Measurements from ENCODE around the gene KRTAP10-4.

The KRTAP10-4 gene

GRCh38 chr21:44568261-44568660 is 5.3 kb upstream of the KRTAP10-4 start:
- Histone ChIP-seq H3K36me3 (ENCODE audit: insufficient read depth, low read length) (no peaks in the 10 kb centered on the region), H2AFZ (ENCODE audit: low read depth, low read length) (no peak overlapping the region), H3K4me1 (ENCODE audit: insufficient read depth, low read length) (no peaks in the 10 kb centered on the region), H3K4me3 (ENCODE audit: low read depth in 1 of 2, low read length in 2 of 2) (no peak overlapping the region), H3K4me2 (ENCODE audit: insufficient read depth, low read length) (no peak overlapping the region), H3K27ac (ENCODE audit: low read length) (no peak overlapping the region), H3K79me2 (ENCODE audit: insufficient read depth, low read length) (no peaks in the 10 kb centered on the region), H3K27me3 (ENCODE audit: insufficient read depth, low read length, poor library complexity) (no peaks in the 10 kb centered on the region), H3K9ac (ENCODE audit: low read depth, low read length) (no peak overlapping the region), H3K9me3 (ENCODE audit: insufficient read depth, low read length, severe bottlenecking) (no peaks in the 10 kb centered on the region), H4K20me1 (ENCODE audit: insufficient read depth, low read length) (no peaks in the 10 kb centered on the region)
- no peak for DNase-seq
- no peak for ATAC-seq (ENCODE audit: insufficient read depth, low read depth)
- TF ChIP-seq, protein P1, sequence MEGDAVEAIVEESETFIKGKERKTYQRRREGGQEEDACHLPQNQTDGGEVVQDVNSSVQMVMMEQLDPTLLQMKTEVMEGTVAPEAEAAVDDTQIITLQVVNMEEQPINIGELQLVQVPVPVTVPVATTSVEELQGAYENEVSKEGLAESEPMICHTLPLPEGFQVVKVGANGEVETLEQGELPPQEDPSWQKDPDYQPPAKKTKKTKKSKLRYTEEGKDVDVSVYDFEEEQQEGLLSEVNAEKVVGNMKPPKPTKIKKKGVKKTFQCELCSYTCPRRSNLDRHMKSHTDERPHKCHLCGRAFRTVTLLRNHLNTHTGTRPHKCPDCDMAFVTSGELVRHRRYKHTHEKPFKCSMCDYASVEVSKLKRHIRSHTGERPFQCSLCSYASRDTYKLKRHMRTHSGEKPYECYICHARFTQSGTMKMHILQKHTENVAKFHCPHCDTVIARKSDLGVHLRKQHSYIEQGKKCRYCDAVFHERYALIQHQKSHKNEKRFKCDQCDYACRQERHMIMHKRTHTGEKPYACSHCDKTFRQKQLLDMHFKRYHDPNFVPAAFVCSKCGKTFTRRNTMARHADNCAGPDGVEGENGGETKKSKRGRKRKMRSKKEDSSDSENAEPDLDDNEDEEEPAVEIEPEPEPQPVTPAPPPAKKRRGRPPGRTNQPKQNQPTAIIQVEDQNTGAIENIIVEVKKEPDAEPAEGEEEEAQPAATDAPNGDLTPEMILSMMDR (IDR thresholded peaks at IDR 0.05; ENCODE audit: borderline replicate concordance, extremely low read depth, low read length, poor library complexity, severe bottlenecking) = no peak
- no peak for TF ChIP-seq EZH2 (IDR thresholded peaks at IDR 0.05; ENCODE audit: borderline replicate concordance, low read depth, low read length, severe bottlenecking)

GRCh38 chr21:44568667-44569556 is 4.6 kb upstream of the KRTAP10-4 start:
- Histone ChIP-seq H3K79me2 (ENCODE audit: insufficient read depth, low read length) (no peaks in the 10 kb centered on the region), H2AFZ (ENCODE audit: low read depth, low read length) (no peak overlapping the region), H3K27me3 (ENCODE audit: insufficient read depth, low read length, poor library complexity) (no peaks in the 10 kb centered on the region), H3K4me1 (ENCODE audit: insufficient read depth, low read length) (no peaks in the 10 kb centered on the region), H3K27ac (ENCODE audit: low read length) (no peak overlapping the region), H4K20me1 (ENCODE audit: insufficient read depth, low read length) (no peaks in the 10 kb centered on the region), H3K4me3 (ENCODE audit: low read depth in 1 of 2, low read length in 2 of 2) (no peak overlapping the region), H3K9ac (ENCODE audit: low read depth, low read length) (no peak overlapping the region), H3K9me3 (ENCODE audit: insufficient read depth, low read length, severe bottlenecking) (no peaks in the 10 kb centered on the region), H3K36me3 (ENCODE audit: insufficient read depth, low read length) (no peaks in the 10 kb centered on the region), H3K4me2 (ENCODE audit: insufficient read depth, low read length) (no peak overlapping the region)
- ATAC-seq (ENCODE audit: insufficient read depth, low read depth) = no peak
- DNase-seq = no peak
- TF ChIP-seq EZH2 (IDR thresholded peaks at IDR 0.05; ENCODE audit: borderline replicate concordance, low read depth, low read length, severe bottlenecking) = no peak
- TF ChIP-seq, protein P1 (IDR thresholded peaks at IDR 0.05; ENCODE audit: borderline replicate concordance, extremely low read depth, low read length, poor library complexity, severe bottlenecking) = no peak

DNA sequence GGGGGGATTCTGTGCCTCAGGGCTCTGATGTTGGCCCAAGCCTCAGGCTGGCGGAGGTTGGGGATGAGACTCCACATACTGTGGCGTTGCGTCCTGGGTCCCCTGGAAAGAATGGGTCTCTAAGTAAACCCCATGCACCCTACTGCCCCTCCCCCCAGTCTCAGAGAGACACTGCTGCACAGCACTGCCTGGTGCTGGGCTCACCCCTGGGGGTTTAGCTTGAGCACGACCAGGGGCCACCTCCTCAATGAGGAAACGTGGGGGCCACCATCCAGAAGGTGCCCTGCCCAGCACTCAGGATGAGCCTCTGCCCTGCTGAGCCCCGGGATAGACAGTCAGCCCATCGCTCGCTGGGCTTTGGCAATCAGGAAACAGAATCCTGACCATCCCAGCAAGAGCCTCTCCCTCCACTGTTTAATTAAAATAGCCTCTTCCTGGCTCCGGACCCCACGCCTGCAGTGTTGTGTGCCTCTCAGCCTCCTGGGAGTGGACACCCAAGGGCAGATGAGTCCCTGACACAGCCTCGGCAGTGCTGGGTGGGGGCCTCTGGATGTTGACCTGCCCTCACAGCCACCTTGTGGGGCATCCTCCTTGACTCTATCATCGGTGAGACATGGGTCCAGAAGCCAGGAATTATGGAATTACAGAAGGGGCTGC is 3.5 kb upstream of the KRTAP10-4 start:
- ATAC-seq (ENCODE audit: insufficient read depth, low read depth) (no peak), DNase-seq (no peak)
- H3K27me3 ChIP-seq (ENCODE audit: insufficient read depth, low read length, poor library complexity) = no peaks in the 10 kb centered on the region
- no peaks in the 10 kb centered on the region for H3K9me3 ChIP-seq (ENCODE audit: insufficient read depth, low read length, severe bottlenecking)
- H3K4me1 ChIP-seq (ENCODE audit: insufficient read depth, low read length) = no peaks in the 10 kb centered on the region
- H3K36me3 ChIP-seq (ENCODE audit: insufficient read depth, low read length) = no peaks in the 10 kb centered on the region
- H3K4me3 ChIP-seq (ENCODE audit: low read depth in 1 of 2, low read length in 2 of 2) = no peak overlapping the region
- H3K79me2 ChIP-seq (ENCODE audit: insufficient read depth, low read length) = no peaks in the 10 kb centered on the region
- no peaks in the 10 kb centered on the region for H4K20me1 ChIP-seq (ENCODE audit: insufficient read depth, low read length)
- no peak for TF ChIP-seq EZH2 (IDR thresholded peaks at IDR 0.05; ENCODE audit: borderline replicate concordance, low read depth, low read length, severe bottlenecking)
- TF ChIP-seq, protein P1 (IDR thresholded peaks at IDR 0.05; ENCODE audit: borderline replicate concordance, extremely low read depth, low read length, poor library complexity, severe bottlenecking) = no peak
- no peak overlapping the region for H3K4me2 ChIP-seq (ENCODE audit: insufficient read depth, low read length)
- no peak overlapping the region for H3K27ac ChIP-seq (ENCODE audit: low read length)
- H2AFZ ChIP-seq (ENCODE audit: low read depth, low read length) = no peak overlapping the region
- H3K9ac ChIP-seq (ENCODE audit: low read depth, low read length) = no peak overlapping the region

Measured in DND-41 (cell line).